Activated naive CD8-positive, alpha-beta T cell treated with anti-CD3 and anti-CD28 coated beads, Interleukin-2, amount 10 ng/mL, durations not matched to agents 7 days and 5 days (primary cell): ENCODE measurements around the gene HSFX1. TPM values are rescaled to one million over a fixed set of nuclear protein-coding genes. Genes with fewer than 3 reads are reported as not detected.
"Not testable (repeated sequence)": the region's sequence is repeated elsewhere in the genome, so short reads cannot be mapped to it uniquely, and the experiment has no call there.

Experiments
- ATAC-seq: fragments of 150-1000 bp; cut with Tn5 transposase; one replicate; pipeline ENCODE4 v1.10.0; 2021; ENCODE audit warnings: low read depth, moderate library complexity
- POLR2A ChIA-PET: fragments of 350-600 bp; sonication (Branson Sonifier 250); formaldehyde crosslinking; loops from one replicate; lab custom pipeline; 2021; ENCODE audit warnings: antibody characterized with exemption; lab: Charles Lee
- DNase-seq: peaks from one replicate; pipeline ENCODE4 v3.0.0; 2021
- H3K27ac Mint-ChIP-seq: one replicate; pipeline ENCODE4 v1.8.0; 2022; ENCODE audit warnings: mild to moderate bottlenecking, mixed read lengths
- H3K27me3 Mint-ChIP-seq: one replicate; pipeline ENCODE4 v1.8.0; 2022; ENCODE audit warnings: mild to moderate bottlenecking, moderate library complexity, mixed read lengths
- H3K36me3 Mint-ChIP-seq: one replicate; pipeline ENCODE4 v1.8.0; 2021; ENCODE audit warnings: mild to moderate bottlenecking, mixed read lengths
- H3K4me1 Mint-ChIP-seq: one replicate; pipeline ENCODE4 v1.8.0; 2021; ENCODE audit warnings: mixed read lengths
- H3K4me3 Mint-ChIP-seq: one replicate; pipeline ENCODE4 v1.8.0; 2022; ENCODE audit warnings: mild to moderate bottlenecking, moderate library complexity, mixed read lengths
- H3K9me3 Mint-ChIP-seq: one replicate; pipeline ENCODE4 v1.8.0; 2021; ENCODE audit warnings: mixed read lengths
- total RNA-seq, 2 experiments: library from RNA; stranded (reverse); gene quantifications; one replicate each; pipeline ENCODE4 v1.2.3, GENCODE V29; 2021

HSFX1 gene
- total RNA-seq = 1 to 10 TPM in 1 of 2 experiments, under 1 TPM in 1; 0.86 to 1.4 TPM

GRCh38 chrX:149773768-149774167, at the start of gene HSFX1:
HSFX1 (plus strand) TSS chrX:149774068; CDS start chrX:149774682, 614 bp downstream.
- not testable (repeated sequence) for DNase-seq, H3K27ac Mint-ChIP-seq, ATAC-seq

DNA sequence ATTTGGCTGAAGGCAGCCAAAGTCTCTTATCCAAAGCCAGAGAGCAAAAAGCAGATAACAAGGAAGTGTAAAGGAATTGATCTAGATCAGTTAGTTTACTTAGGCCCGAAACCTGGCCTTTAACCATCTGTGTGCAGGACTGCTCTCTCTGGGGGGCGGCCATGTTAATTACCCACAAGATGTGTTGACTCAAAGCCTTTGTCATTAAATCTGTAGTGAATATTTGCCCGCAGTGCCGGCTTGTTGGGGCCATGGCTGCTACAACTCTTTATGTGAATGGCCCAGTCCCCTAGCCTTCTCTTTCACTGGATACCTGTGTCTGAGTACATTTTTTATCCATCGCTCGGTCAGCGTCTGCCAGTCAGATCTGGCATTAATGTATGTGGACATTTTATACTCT, 46.6 kb upstream of the HSFX1 start:
- DNase-seq, H3K4me1 Mint-ChIP-seq, POLR2A ChIA-PET, H3K4me3 Mint-ChIP-seq, H3K36me3 Mint-ChIP-seq, H3K27ac Mint-ChIP-seq, ATAC-seq, H3K27me3 Mint-ChIP-seq, H3K9me3 Mint-ChIP-seq: not testable (repeated sequence)

More at GRCh38 chrX:149773768-149774167, at the start of gene HSFX1:
- POLR2A ChIA-PET, H3K4me3 Mint-ChIP-seq, H3K27me3 Mint-ChIP-seq, H3K4me1 Mint-ChIP-seq, H3K36me3 Mint-ChIP-seq, H3K9me3 Mint-ChIP-seq: not testable (repeated sequence)

- H3K9me3 Mint-ChIP-seq, DNase-seq, H3K27me3 Mint-ChIP-seq, POLR2A ChIA-PET, H3K27ac Mint-ChIP-seq, H3K4me1 Mint-ChIP-seq, ATAC-seq, H3K4me3 Mint-ChIP-seq, H3K36me3 Mint-ChIP-seq: not testable (repeated sequence)
Measured at GRCh38 chrX:149742269-149742668, 31.6 kb upstream of the HSFX1 start.

GRCh38 chrX:149746390-149747007, 27.4 kb upstream of the HSFX1 start:
- H3K36me3 Mint-ChIP-seq, ATAC-seq, H3K9me3 Mint-ChIP-seq, H3K27me3 Mint-ChIP-seq, H3K4me3 Mint-ChIP-seq, DNase-seq, POLR2A ChIA-PET, H3K27ac Mint-ChIP-seq, H3K4me1 Mint-ChIP-seq: not testable (repeated sequence)

- Mint-ChIP-seq H3K9me3 (no peaks in the 10 kb centered on the region), H3K36me3 (no peaks in the 10 kb centered on the region), H3K4me3 (no peak overlapping the region), H3K4me1 (no peaks in the 10 kb centered on the region), H3K27ac (no peak overlapping the region), H3K27me3 (peaks cover 6% of the 10 kb centered on the region)
- POLR2A ChIA-PET = no interaction called here
- DNase-seq (no peak), ATAC-seq (no peak)
Measured at GRCh38 chrX:149757206-149758067, 16.4 kb upstream of the HSFX1 start.

DNA sequence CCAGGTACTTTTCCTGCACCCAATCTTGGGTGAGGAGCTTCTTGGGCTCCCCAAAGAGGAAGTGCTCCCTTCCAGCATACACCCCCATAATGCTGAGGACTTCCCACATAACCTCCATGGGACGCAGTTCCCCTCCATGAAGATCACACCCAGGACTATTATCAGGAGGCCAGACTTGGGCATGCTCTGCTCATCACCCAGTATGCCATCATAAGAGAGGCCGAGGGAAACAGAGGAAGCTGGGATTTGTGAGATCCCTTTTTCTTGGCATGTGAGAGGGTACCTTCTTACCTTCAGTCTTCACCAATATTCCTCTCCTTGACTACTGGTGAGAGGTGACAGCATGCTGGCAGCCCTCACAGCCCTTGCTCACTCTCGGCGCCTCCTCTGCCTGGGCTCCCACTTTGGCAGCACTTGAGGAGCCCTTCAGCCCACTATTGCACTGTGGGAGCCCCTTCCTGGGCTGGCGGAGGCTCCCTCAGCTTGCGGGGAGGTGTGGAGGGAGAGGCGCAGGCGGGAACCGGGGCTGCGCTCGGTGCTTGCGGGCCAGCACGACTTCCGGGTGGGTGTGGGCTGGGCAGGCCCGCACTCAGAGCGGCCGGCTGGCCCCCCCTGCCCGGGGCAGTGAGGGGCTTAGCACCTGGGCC, 15.7 kb upstream of the HSFX1 start:
- H3K4me3 Mint-ChIP-seq = no peak overlapping the region
- no peaks in the 10 kb centered on the region for H3K9me3 Mint-ChIP-seq
- H3K4me1 Mint-ChIP-seq = no peaks in the 10 kb centered on the region
- POLR2A ChIA-PET = no interaction called here
- H3K36me3 Mint-ChIP-seq = no peaks in the 10 kb centered on the region
- ATAC-seq (no peak), DNase-seq (no peak)
- H3K27me3 Mint-ChIP-seq = peaks cover 2% of the 10 kb centered on the region
- H3K27ac Mint-ChIP-seq = no peak overlapping the region

DNA sequence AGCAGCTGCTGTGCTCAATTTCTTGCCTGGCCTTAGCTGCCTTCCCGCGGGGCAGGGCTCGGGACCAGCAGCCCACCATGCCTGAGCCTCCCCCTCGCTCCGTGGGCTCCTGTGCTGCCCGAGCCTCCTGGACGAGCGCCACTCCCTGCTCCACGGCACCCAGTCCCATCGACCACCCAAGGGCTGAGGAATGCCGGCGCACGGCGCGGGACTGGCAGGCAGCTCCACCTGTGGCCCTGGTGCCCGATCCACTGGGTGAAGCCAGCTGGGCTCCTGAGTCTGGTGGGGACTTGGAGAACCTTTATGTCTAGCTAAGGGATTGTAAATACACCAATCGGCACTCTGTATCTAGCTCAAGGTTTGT, 15.2 kb upstream of the HSFX1 start:
- H3K9me3 Mint-ChIP-seq, H3K36me3 Mint-ChIP-seq, H3K27me3 Mint-ChIP-seq, ATAC-seq, H3K4me3 Mint-ChIP-seq, DNase-seq, H3K27ac Mint-ChIP-seq, H3K4me1 Mint-ChIP-seq, POLR2A ChIA-PET: not testable (repeated sequence)

DNA sequence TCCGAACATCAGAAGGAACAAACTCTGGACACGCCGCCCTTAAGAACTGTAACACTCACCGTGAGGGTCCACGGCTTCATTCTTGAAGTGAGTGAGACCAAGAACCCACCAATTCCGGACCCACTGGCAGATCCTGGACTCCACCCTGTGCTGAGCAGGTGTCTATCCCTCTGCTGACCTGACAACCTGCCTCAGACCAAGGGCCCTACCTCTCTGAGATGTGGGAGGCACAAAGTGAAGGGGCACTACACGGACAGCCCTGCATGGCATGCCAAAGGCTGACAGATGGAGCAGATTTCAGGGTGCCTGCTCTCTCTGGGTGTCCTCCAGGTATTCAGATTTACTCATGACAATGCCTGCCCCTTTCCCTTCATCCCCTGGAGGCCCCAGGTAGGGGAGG, 14.0 kb upstream of the HSFX1 start:
- no peak for ATAC-seq
- peaks cover 2% of the 10 kb centered on the region for H3K27me3 Mint-ChIP-seq
- H3K4me3 Mint-ChIP-seq = no peak overlapping the region
- POLR2A ChIA-PET = no interaction called here
- no peaks in the 10 kb centered on the region for H3K36me3 Mint-ChIP-seq
- no peak overlapping the region for H3K27ac Mint-ChIP-seq
- no peaks in the 10 kb centered on the region for H3K9me3 Mint-ChIP-seq
- H3K4me1 Mint-ChIP-seq = no peaks in the 10 kb centered on the region
- DNase-seq = no peak

- POLR2A ChIA-PET = no interaction called here
- ATAC-seq (no peak), DNase-seq (no peak)
- Mint-ChIP-seq H3K27me3 (peaks cover 2% of the 10 kb centered on the region), H3K4me1 (no peaks in the 10 kb centered on the region), H3K9me3 (no peaks in the 10 kb centered on the region), H3K36me3 (no peaks in the 10 kb centered on the region), H3K4me3 (no peak overlapping the region), H3K27ac (no peak overlapping the region)
Measured at GRCh38 chrX:149760965-149761364, 12.9 kb upstream of the HSFX1 start.

GRCh38 chrX:149761858-149762674, 11.8 kb upstream of the HSFX1 start:
- ATAC-seq, POLR2A ChIA-PET, H3K4me3 Mint-ChIP-seq, DNase-seq, H3K27me3 Mint-ChIP-seq, H3K4me1 Mint-ChIP-seq, H3K9me3 Mint-ChIP-seq, H3K36me3 Mint-ChIP-seq, H3K27ac Mint-ChIP-seq: not testable (repeated sequence)

- no peaks in the 10 kb centered on the region for H3K9me3 Mint-ChIP-seq
- no peak overlapping the region for H3K27ac Mint-ChIP-seq
- no peaks in the 10 kb centered on the region for H3K36me3 Mint-ChIP-seq
- ATAC-seq (no peak), DNase-seq (no peak)
- no peaks in the 10 kb centered on the region for H3K4me1 Mint-ChIP-seq
- H3K4me3 Mint-ChIP-seq = no peak overlapping the region
- no peaks in the 10 kb centered on the region for H3K27me3 Mint-ChIP-seq
- POLR2A ChIA-PET = no interaction called here
Measured at GRCh38 chrX:149762696-149763614, 10.9 kb upstream of the HSFX1 start.

DNA sequence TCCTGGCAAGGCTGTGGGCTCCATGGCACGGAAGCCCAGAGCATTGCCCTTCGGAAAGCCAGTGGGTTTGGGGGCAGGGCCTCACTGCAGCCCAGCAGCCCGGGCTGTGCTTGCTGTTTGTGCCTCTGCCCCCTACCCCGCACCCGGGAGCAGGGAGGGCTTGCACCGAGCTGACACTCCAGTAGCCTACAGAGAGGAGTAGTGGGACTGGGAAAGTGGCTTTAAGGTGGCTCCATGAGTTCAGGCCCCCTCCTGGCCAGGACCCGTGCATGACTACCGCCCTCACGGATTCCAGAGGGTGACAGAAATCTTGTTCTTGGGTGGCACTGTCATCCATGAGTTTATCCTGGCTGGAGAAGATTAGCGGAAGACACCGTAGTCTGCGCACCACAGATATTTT, 3.5 kb upstream of the HSFX1 start:
- H3K4me3 Mint-ChIP-seq, H3K9me3 Mint-ChIP-seq, POLR2A ChIA-PET, ATAC-seq, DNase-seq, H3K27ac Mint-ChIP-seq, H3K27me3 Mint-ChIP-seq, H3K36me3 Mint-ChIP-seq, H3K4me1 Mint-ChIP-seq: not testable (repeated sequence)
